A549 (cell line): ENCODE measurements around the gene CYP4B1.

Source experiments
- BHLHE40 ChIP-seq: IDR thresholded peaks from 2 replicates; pipeline ENCODE4 v1.6.1; 2012; ENCODE audit warnings: low read depth, low read length, inconsistent platforms
- CHD2 ChIP-seq: fragments of 150-350 bp; IDR thresholded peaks from 2 replicates; pipeline ENCODE4 v1.6.1; 2014; ENCODE audit warnings: low read length; ENCODE audit not compliant: partially characterized antibody
- CTCF ChIP-seq: fragments of >200 bp; sonication (Bioruptor Twin); formaldehyde crosslinking; IDR thresholded peaks from 3 replicates; pipeline ENCODE4 v1.5.1; 2016
- E2F6 ChIP-seq: IDR thresholded peaks from 2 replicates; pipeline ENCODE4 v1.6.1; 2012; ENCODE audit warnings: low read depth, borderline replicate concordance
- ESRRA ChIP-seq: fragments of 150-350 bp; IDR thresholded peaks from 2 replicates; pipeline ENCODE4 v1.6.1; 2014; ENCODE audit warnings: mild to moderate bottlenecking, low read length, borderline replicate concordance
- FOSL2 ChIP-seq, 2 experiments: fragments of 450-650 bp in 1 of 2; fragments of >200 bp in 1 of 2; sonication (Bioruptor Twin) in 1 of 2; formaldehyde crosslinking; IDR thresholded peaks; 2 replicates each; pipeline versions ENCODE4 v1.5.0 to v1.6.1; 2016 to 2020; ENCODE audit warnings: mild to moderate bottlenecking in 1 of 2, moderate library complexity in 1 of 2
- FOXS1 ChIP-seq: fragments of 250-450 bp; sonication (Bioruptor Pico); IDR thresholded peaks from 2 replicates; pipeline ENCODE4 v1.5.0; 2020; ENCODE audit warnings: mild to moderate bottlenecking, moderate library complexity
- HMGXB4 ChIP-seq: fragments of 250-450 bp; sonication (Bioruptor Pico); IDR thresholded peaks from 2 replicates; pipeline ENCODE4 v1.5.0; 2021; ENCODE audit warnings: mild to moderate bottlenecking, moderate library complexity, borderline replicate concordance
- PHF8 ChIP-seq: fragments of 200-600 bp; sonication (generic); IDR thresholded peaks from 2 replicates; pipeline ENCODE4 v1.6.1; 2016; ENCODE audit warnings: low read depth, mild to moderate bottlenecking, antibody characterized with exemption, moderate library complexity, borderline replicate concordance
- POLR2A ChIP-seq: IDR thresholded peaks from 2 replicates; pipeline ENCODE4 v1.6.1; 2012; ENCODE audit warnings: mild to moderate bottlenecking, low read length

GRCh38 chr1:46772571-46772970, 26.3 kb upstream of the CYP4B1 start:
- TF ChIP-seq BHLHE40 (no peak), CHD2 (no peak), POLR2A (no peak), CTCF (no peak), HMGXB4 (no peak), ESRRA (no peak), FOXS1 (CRISPR knock-in tag) (no peak), E2F6 (no peak), PHF8 (no peak), FOSL2 (IDR thresholded peaks at IDR 0.05) (no peak), FOSL2 (CRISPR knock-in tag; IDR thresholded peaks at IDR 0.05) (no peak)
